Smooth muscle cell (in vitro differentiated cells): Measurements from ENCODE around the gene GINS2. TPM values are rescaled to one million over a fixed set of nuclear protein-coding genes. Genes with fewer than 3 reads are reported as not detected.

Experiments used
- DNase-seq: peaks from one replicate; lab custom pipeline; 2025; ENCODE audit not compliant: unreplicated experiment; lab: John Stamatoyannopoulos, UW
- H2AFZ ChIP-seq: fragments of 200-600 bp; sonication (generic); 2 replicates; pipeline ENCODE4 v1.6.0; 2016; ENCODE audit warnings: antibody characterized with exemption, low read depth, mild to moderate bottlenecking
- H3F3A ChIP-seq: fragments of 200-600 bp; sonication (generic); 2 replicates; pipeline ENCODE4 v1.6.0; 2017; ENCODE audit warnings: antibody characterized with exemption, low read depth
- H3K27ac ChIP-seq: fragments of 200-600 bp; sonication (generic); 2 replicates; pipeline ENCODE4 v1.5.1; 2016; ENCODE audit warnings: low read depth, mild to moderate bottlenecking
- H3K27me3 ChIP-seq: fragments of 200-600 bp; sonication (generic); 2 replicates; pipeline ENCODE4 v1.6.1; 2016; ENCODE audit warnings: low read depth, mild to moderate bottlenecking
- H3K36me3 ChIP-seq: fragments of 200-600 bp; sonication (generic); 2 replicates; pipeline ENCODE4 v1.5.1; 2016; ENCODE audit warnings: low read depth
- H3K4me1 ChIP-seq: fragments of 200-600 bp; sonication (generic); 2 replicates; pipeline ENCODE4 v1.5.1; 2016; ENCODE audit warnings: low read depth
- H3K4me2 ChIP-seq: fragments of 200-600 bp; sonication (generic); 2 replicates; pipeline ENCODE4 v1.6.0; 2016; ENCODE audit warnings: mild to moderate bottlenecking
- H3K4me3 ChIP-seq: fragments of 200-600 bp; sonication (generic); 2 replicates; pipeline ENCODE4 v1.5.1; 2016; ENCODE audit warnings: mild to moderate bottlenecking
- H3K79me2 ChIP-seq: fragments of 200-600 bp; sonication (generic); 2 replicates; pipeline ENCODE4 v1.6.0; 2016; ENCODE audit warnings: low read depth, mild to moderate bottlenecking
- H3K9ac ChIP-seq: fragments of 200-600 bp; sonication (generic); 2 replicates; pipeline ENCODE4 v1.6.0; 2016; ENCODE audit warnings: low read depth
- H3K9me3 ChIP-seq: fragments of 200-600 bp; sonication (generic); replicated peaks from 2 replicates; pipeline ENCODE4 v1.5.1; 2016; ENCODE audit warnings: low read depth
- H4K20me1 ChIP-seq: fragments of 200-600 bp; sonication (generic); 2 replicates; pipeline ENCODE4 v1.6.0; 2016; ENCODE audit warnings: low read depth
- CTCF ChIP-seq: fragments of 200-600 bp; sonication (generic); IDR thresholded peaks from 2 replicates; pipeline ENCODE4 v1.5.1; 2017; ENCODE audit warnings: borderline replicate concordance, mild to moderate bottlenecking, antibody characterized with exemption; ENCODE audit not compliant: insufficient read depth, poor library complexity, severe bottlenecking
- WGBS: methylation state at CpG from one replicate; pipeline ENCODE4 v1.1.7; 2016; ENCODE audit warnings: low lambda C conversion rate; 5-methylcytosine and 5-hydroxymethylcytosine counted together
- polyA plus RNA-seq: library from polyadenylated mRNA; unstranded; fragments of >200 nt; fragmentation: Nextera tagmentation; extraction: Ambion mirVana; gene quantifications from 2 replicates; pipeline ENCODE4 v1.2.1, GENCODE V29; 2016
- total RNA-seq: library from RNA; depleted of rRNA; stranded (reverse); fragments of >200 nt; gene quantifications from 2 replicates; pipeline ENCODE4 v1.2.3, GENCODE V29; 2014

The GINS2 gene
- total and polyA plus RNA-seq, 2 experiments from 2014 or later, result 6.7 to 10.4 TPM

- H3K4me3 ChIP-seq, result no peak overlapping the region
- no peak overlapping the region for H3K27ac ChIP-seq
- no peak overlapping the region for H3K9ac ChIP-seq
- H3K36me3 ChIP-seq, result no peaks in the 10 kb centered on the region
- no peak for TF ChIP-seq CTCF
- peaks cover 100% of the 10 kb centered on the region for H4K20me1 ChIP-seq
- no peak for DNase-seq
- no peaks in the 10 kb centered on the region for H3K27me3 ChIP-seq
- no peak overlapping the region for H2AFZ ChIP-seq
- peaks cover 35% of the 10 kb centered on the region for H3K79me2 ChIP-seq
- peaks cover under 1% of the 10 kb centered on the region for H3K4me1 ChIP-seq
- no peaks in the 10 kb centered on the region for H3K9me3 ChIP-seq
- H3K4me2 ChIP-seq, result no peak overlapping the region
- no peaks in the 10 kb centered on the region for H3F3A ChIP-seq
- WGBS, result 98% methylated on average over 15 of the region's 15 CpGs
Measured at GRCh38 chr16:85633438-85633743, 55.4 kb downstream of the GINS2 start.

GRCh38 chr16:85632709-85633437 is 55.9 kb downstream of the GINS2 start:
- Histone ChIP-seq H3K4me1 (peaks cover 6% of the 10 kb centered on the region), H3K79me2 (peaks cover 40% of the 10 kb centered on the region), H3K4me3 (no peak overlapping the region), H3K36me3 (no peaks in the 10 kb centered on the region), H3K9me3 (no peaks in the 10 kb centered on the region), H2AFZ (no peak overlapping the region), H3F3A (no peaks in the 10 kb centered on the region), H3K9ac (no peak overlapping the region), H3K27ac (no peak overlapping the region), H3K27me3 (no peaks in the 10 kb centered on the region), H3K4me2 (no peak overlapping the region), H4K20me1 (peaks cover 100% of the 10 kb centered on the region)
- TF ChIP-seq CTCF, result no peak
- WGBS, result 96% methylated on average over 30 of the region's 35 CpGs
- DNase-seq, result no peak

GRCh38 chr16:85631802-85632393 is 56.9 kb downstream of the GINS2 start:
- Histone ChIP-seq H3K9me3 (no peaks in the 10 kb centered on the region), H3K4me3 (no peak overlapping the region), H3K36me3 (no peaks in the 10 kb centered on the region), H3K27ac (no peak overlapping the region), H2AFZ (no peak overlapping the region), H3K9ac (no peak overlapping the region), H3K27me3 (no peaks in the 10 kb centered on the region), H3F3A (no peaks in the 10 kb centered on the region), H3K4me2 (no peak overlapping the region), H3K4me1 (peaks cover 15% of the 10 kb centered on the region), H4K20me1 (peaks cover 100% of the 10 kb centered on the region), H3K79me2 (peaks cover 49% of the 10 kb centered on the region)
- WGBS, result 95% methylated on average over 25 of the region's 27 CpGs
- DNase-seq, result no peak
- TF ChIP-seq CTCF, result no peak

GRCh38 chr16:85631230-85631629 is 57.5 kb downstream of the GINS2 start:
- H3K27me3 ChIP-seq, result no peaks in the 10 kb centered on the region
- no peak overlapping the region for H3K4me2 ChIP-seq
- H3K79me2 ChIP-seq, result peaks cover 55% of the 10 kb centered on the region
- no peak overlapping the region for H3K27ac ChIP-seq
- no peak overlapping the region for H3K9ac ChIP-seq
- peaks cover 100% of the 10 kb centered on the region for H4K20me1 ChIP-seq
- H3K4me3 ChIP-seq, result no peak overlapping the region
- H2AFZ ChIP-seq, result no peak overlapping the region
- H3K4me1 ChIP-seq, result peaks cover 21% of the 10 kb centered on the region
- H3K9me3 ChIP-seq, result no peaks in the 10 kb centered on the region
- no peaks in the 10 kb centered on the region for H3K36me3 ChIP-seq
- no peak for TF ChIP-seq CTCF
- DNase-seq, result no peak
- 97% methylated on average over 11 of the region's 11 CpGs for WGBS
- H3F3A ChIP-seq, result no peaks in the 10 kb centered on the region
